ENCODE measurements around the gene TDRD5.

DNA sequence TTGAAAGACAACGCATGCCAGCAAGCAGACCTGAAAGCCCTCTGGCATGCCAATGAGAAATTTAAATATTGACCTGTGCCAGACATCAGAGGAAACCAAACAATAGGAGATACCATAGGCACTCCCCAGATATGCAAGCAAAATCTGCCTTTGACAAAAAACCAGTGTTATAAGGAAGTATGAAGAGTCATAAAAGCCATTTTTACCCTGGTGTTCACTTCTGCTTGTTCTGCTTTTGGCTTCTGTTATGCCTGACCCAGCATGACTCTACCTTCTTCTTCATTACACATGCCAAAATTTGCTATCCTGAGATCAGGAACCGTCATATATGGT lies 42.3 kb upstream of the TDRD5 start:
- no peak for TF ChIP-seq GATA3 (IDR thresholded peaks at IDR 0.05; ENCODE audit: low read depth, low read length)
- TF ChIP-seq GATA2 (IDR thresholded peaks at IDR 0.05; ENCODE audit: low read depth, low read length): no peak

All from SH-SY5Y (cell line).